ENCODE data around the gene POLR2I. TPM values are rescaled to one million over a fixed set of nuclear protein-coding genes. Genes with fewer than 3 reads are reported as not detected.
A peak's percentile ranks its signal among the peaks of the same experiment; 100 is the strongest.

POLR2I gene
- total RNA-seq, 4 donors from 2014 or later = 64.8 to 152 (median 85.7) TPM

GRCh38 chr19:36152352-36153091, 37.8 kb upstream of the POLR2I start, which contains the start of gene COX7A1:
Gene COX7A1 (minus strand): TSS chr19:36152447. CDS start chr19:36152407, 40 bp downstream.
- H3K27me3 ChIP-seq = no peaks in the 10 kb centered on the region
- no peaks in the 10 kb centered on the region for H3K9me3 ChIP-seq
- intact Hi-C loops (cut with DNase I) = no loop called here
- TF ChIP-seq EP300 (IDR thresholded peaks at IDR 0.05) (no peak), CTCF (IDR thresholded peaks at IDR 0.05) (no peak), POLR2A (IDR thresholded peaks at IDR 0.05; ENCODE audit: low read depth) (peak; percentile 55), POLR2AphosphoS5 (IDR thresholded peaks at IDR 0.05) (peak; percentile 92 to 94)
- peaks cover 16 to 37% (median 34%) of the 10 kb centered on the region in 4 donors for H3K36me3 ChIP-seq
- peak; percentile 92 for DNase-seq (ENCODE audit: extremely low spot score)
- 10% methylated on average over 11 of the region's 40 CpGs for WGBS
- H3K27ac ChIP-seq (replicated peaks in 1 of 4) = peak within 1 kb of the TSS; percentile 92 to 98 (median 96)
- H3K4me3 ChIP-seq = peak within 1 kb of the TSS; percentile 52 to 74 (median 64)
- H3K4me1 ChIP-seq = peaks cover 31 to 53% (median 36%) of the 10 kb centered on the region in 4 donors

GRCh38 chr19:36152019-36152351, 37.3 kb upstream of the POLR2I start:
- peaks cover 21 to 43% (median 39%) of the 10 kb centered on the region in 4 donors for H3K36me3 ChIP-seq
- TF ChIP-seq POLR2AphosphoS5 (IDR thresholded peaks at IDR 0.05) = no peak
- TF ChIP-seq POLR2A (IDR thresholded peaks at IDR 0.05; ENCODE audit: low read depth) = no peak
- no peak for TF ChIP-seq CTCF (IDR thresholded peaks at IDR 0.05)
- no peak for TF ChIP-seq EP300 (IDR thresholded peaks at IDR 0.05)
- peak overlapping the region; percentile 92 to 98 (median 96) for H3K27ac ChIP-seq (replicated peaks in 1 of 4)
- H3K4me3 ChIP-seq = peak overlapping the region; percentile 52 to 74 (median 64)
- WGBS = 36% methylated on average over 15 of the region's 16 CpGs
- H3K4me1 ChIP-seq = peaks cover 31 to 53% (median 36%) of the 10 kb centered on the region in 4 donors
- no peaks in the 10 kb centered on the region for H3K27me3 ChIP-seq
- intact Hi-C loops (cut with DNase I) = no loop called here
- DNase-seq (ENCODE audit: extremely low spot score) = no peak
- H3K9me3 ChIP-seq = no peaks in the 10 kb centered on the region

- WGBS = 30% methylated on average over 12 of the region's 47 CpGs
- Histone ChIP-seq H3K27me3 (no peaks in the 10 kb centered on the region), H3K4me1 (peaks cover 31 to 53% (median 36%) of the 10 kb centered on the region in 4 donors), H3K9me3 (no peaks in the 10 kb centered on the region), H3K27ac (replicated peaks in 1 of 4) (peak overlapping the region; percentile 92 to 98 (median 96)), H3K36me3 (peaks cover 27 to 49% (median 45%) of the 10 kb centered on the region in 4 donors), H3K4me3 (peak overlapping the region; percentile 52 to 74 (median 64))
- no peak for DNase-seq (ENCODE audit: extremely low spot score)
- TF ChIP-seq EP300 (IDR thresholded peaks at IDR 0.05) = no peak
- peak; percentile 82 to 88 for TF ChIP-seq POLR2AphosphoS5 (IDR thresholded peaks at IDR 0.05)
- peak; percentile 17 for TF ChIP-seq POLR2A (IDR thresholded peaks at IDR 0.05; ENCODE audit: low read depth)
- intact Hi-C loops (cut with DNase I) = no loop called here
These were observed 36.7 kb upstream of the POLR2I start for GRCh38 chr19:36151144-36152018.

GRCh38 chr19:36150586-36150985, 35.9 kb upstream of the POLR2I start:
- peak overlapping the region in 3 of 4 donors; percentile 52 to 68 (median 61) for H3K4me3 ChIP-seq

More at GRCh38 chr19:36150586-36150985, 35.9 kb upstream of the POLR2I start:
- TF ChIP-seq POLR2A (IDR thresholded peaks at IDR 0.05; ENCODE audit: low read depth) (no peak), CTCF (IDR thresholded peaks at IDR 0.05) (no peak), POLR2AphosphoS5 (IDR thresholded peaks at IDR 0.05) (no peak), EP300 (IDR thresholded peaks at IDR 0.05) (no peak)
- DNase-seq (ENCODE audit: extremely low spot score) = no peak
- Histone ChIP-seq H3K27me3 (no peaks in the 10 kb centered on the region), H3K36me3 (peaks cover 35 to 57% (median 53%) of the 10 kb centered on the region in 4 donors), H3K27ac (replicated peaks in 1 of 4) (peak overlapping the region; percentile 92 to 98 (median 96)), H3K9me3 (no peaks in the 10 kb centered on the region), H3K4me1 (peaks cover 31 to 53% (median 36%) of the 10 kb centered on the region in 4 donors)
- WGBS = 59% methylated on average over 5 of the region's 5 CpGs
- intact Hi-C loops (cut with DNase I) = no loop called here
